Measurements from ENCODE around the gene C20orf144. TPM values are rescaled to one million over a fixed set of nuclear protein-coding genes. Genes with fewer than 3 reads are reported as not detected.
"Not testable (repeated sequence)": the region's sequence is repeated elsewhere in the genome, so short reads cannot be mapped to it uniquely, and the experiment has no call there.

C20orf144 gene
- polyA plus RNA-seq, 1 donor, result 0.12 TPM

DNA sequence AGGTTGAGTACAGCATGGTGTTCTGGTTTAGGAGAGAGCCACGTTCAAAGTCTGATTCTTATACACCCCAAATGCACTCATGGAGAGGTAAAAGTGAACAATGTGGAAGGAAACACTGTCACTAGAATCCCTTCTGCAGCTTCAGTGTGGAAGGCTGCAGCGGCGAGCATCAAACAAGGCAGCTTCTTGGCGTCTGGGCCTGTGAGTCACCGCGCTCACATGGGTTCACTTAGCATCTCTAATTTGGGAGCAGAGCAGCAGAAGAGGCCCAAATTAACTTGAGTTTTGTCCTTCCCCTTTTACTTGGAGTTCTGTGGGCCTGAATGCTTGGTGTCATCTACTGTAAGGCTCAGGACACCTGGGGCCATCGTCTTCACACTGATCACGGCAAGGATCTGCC lies 35.0 kb downstream of the C20orf144 start:
- DNase-seq, result peak; percentile 74

DNA sequence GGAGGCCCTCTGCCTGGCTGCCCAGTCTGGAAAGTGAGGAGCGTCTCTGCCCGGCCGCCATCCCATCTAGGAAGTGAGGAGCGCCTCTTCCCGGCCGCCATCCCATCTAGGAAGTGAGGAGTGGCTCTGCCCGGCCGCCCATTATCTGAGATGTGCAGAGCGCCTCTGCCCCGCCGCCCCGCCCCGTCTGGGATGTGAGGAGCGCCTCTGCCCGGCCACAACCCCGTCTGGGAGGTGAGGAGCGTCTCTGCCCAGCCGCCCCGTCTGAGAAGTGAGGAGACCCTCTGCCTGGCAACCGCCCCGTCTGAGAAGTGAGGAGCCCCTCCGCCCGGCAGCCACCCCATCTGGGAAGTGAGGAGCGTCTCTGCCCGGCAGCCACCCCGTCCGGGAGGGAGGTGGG lies 36.8 kb downstream of the C20orf144 start:
- not testable (repeated sequence) for DNase-seq

DNA sequence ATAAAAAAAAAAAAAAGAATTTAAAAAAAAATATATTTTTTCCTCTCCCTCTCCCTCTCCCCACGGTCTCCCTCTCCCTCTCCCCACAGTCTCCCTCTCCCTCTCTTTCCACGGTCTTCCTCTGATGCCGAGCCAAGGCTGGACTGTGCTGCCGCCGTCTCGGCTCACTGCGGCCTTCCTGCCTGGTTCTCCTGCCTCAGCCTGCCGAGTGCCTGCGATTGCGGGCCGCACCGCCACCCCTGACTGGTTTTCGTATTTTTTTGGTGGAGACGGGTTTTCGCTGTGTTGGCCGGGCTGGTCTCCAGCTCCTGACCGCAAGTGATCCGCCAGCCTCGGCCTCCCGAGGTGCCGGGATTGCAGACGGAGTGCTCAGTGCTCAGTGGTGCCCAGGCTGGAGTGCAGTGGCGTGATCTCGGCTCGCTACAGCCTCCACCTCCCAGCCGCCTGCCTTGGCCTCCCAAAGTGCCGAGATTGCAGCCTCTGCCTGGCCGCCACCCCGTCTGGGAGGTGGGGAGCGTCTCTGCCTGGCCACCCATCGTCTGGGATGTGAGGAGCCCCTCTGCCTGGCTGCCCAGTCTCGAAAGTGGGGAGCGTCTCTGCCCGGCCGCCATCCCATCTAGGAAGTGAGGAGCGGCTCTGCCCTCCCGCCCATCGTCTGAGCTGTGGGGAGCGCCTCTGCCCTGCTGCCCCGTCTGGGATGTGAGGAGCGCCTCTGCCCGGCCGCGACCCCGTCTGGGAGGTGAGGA lies 38.7 kb downstream of the C20orf144 start:
- DNase-seq, result not testable (repeated sequence)

DNA sequence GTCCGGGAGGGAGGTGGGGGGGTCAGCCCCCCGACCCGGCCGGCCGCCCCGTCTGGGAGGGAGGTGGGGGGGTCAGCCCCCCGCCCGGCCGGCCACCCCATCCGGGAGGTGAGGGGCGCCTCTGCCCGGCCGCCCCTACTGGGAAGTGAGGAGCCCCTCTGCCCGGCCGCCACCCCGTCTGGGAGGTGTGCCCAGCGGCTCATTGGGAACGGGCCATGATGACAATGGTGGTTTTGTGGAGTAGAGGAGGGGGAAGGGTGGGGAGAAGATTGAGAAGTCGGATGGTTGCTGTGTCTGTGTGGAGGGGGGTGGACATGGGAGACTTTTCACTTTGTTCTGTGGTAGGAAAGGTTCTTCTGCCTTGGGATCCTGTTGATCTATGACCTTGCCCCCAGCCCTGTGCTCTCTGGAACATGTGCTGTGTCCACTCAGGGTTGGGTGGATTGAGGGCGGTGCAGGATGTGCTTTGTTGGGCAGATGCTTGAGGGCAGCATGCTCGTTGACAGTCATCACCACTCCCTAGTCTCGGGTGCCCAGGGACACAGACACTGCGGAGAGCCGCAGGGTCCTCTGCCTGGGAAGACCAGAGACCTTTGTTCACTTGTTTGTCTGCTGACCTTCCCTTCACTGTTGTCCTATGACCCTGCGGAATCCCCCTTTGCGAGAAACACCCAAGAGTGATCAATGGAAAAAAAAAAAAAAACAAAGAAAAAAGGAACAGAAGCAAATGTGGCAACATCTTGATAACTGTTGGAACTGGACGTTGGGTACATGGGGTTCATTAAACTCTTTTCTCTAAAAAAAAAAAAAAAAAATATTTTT lies 39.7 kb downstream of the C20orf144 start:
- no peak for DNase-seq

DNA sequence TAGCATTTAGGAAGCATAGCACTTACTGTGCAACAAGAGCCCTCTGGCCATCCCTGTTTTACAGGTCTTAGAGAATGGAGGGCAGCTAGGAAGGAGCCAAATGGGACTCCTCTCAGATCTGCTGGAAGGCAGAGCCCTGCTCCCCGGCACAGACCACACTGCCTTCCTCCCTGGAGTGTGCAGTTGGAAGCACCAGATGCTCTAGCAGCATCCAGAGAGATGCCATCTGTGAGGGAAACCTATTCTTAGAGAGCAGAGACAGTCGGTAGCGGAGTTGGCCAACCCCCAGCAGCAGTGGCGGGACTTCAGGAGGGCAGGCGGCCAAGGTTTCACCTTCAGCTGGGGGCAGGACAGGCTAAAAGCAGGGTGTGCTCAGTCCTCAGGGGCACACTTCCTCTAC lies 40.7 kb downstream of the C20orf144 start:
- no peak for DNase-seq

DNA sequence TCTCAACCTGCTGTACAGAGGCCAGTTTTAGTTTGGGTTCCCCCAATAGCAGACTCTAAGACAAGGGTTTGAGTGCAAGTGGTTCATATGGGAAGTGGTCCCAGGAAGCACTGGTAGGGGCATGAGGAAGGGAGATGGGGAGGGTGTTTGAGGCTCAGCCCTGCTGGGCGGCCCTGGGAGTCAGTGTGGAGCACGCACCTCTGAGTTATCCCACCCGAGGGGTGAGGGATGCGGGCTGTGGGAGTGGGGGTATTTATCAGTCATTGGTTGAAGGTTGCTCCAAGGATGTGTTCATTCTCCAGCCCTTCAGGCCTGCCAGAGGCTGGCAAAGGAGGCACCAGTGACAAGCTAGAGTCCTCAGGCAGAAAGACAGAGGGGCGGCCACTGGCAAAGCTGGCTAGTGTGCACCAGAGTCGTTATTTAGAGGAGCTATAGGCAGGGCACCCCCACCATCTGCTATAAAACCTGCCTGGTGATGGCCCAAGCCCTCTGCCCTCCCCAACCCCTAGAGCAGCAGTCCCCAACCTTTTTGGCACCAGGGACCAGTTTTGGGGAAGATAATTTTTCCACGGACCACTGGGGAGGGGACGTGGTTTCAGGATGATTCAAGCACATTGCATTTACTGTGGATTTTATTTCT lies 41.5 kb downstream of the C20orf144 start:
- no peak for DNase-seq

DNA sequence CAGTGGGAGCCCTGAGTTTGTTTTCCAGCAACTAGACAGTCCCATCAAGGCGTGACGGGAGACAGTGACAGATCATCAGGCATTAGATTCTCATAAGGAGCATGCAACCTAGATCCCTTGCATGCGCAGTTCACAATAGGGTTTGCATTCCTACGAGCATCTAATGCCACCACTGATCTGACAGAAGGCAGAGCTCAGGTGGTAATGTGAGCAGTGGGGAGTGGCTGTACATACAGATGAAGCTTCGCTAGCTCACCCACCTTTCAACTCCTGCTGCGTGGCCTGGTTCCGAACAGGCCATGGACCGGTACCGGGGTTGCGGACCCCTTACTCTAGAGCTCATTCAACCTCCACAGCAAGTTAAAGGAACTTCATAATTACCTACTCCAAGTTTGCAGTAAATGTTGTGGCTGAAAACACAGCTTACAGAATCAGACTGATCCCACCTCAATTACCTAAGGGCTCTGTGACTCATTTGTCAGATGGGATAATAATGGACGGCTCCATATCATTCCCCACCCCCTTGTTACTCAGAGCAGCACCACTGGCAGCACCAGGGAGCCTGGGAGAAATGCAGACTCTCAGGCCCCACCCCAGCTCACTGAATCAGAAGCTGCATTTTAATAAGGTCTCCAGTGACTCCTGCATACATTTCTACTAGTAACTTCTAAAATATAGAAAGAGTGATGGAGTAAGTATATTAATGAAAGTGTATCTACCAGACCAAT lies 42.2 kb downstream of the C20orf144 start:
- no peak for DNase-seq

DNA sequence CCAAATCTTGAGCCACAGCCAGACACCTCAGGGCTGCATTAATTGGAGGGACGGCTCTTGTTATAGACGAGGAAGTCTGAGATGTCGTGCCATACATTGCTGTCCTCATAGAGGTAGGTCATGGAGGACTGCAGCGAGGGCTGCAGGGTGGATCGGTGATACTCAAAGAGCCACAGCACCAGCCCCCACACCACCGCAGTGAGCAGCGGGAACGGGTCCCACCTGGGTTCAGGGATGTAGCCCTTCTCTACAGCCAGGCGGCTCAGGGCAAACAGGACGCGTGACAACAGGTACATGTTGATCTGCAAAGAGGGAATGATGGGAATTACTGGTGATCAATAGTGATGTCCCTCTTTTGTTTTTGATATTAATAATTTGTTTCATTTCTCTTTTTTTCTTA lies 45.5 kb downstream of the C20orf144 start:
- DNase-seq, result no peak

DNA sequence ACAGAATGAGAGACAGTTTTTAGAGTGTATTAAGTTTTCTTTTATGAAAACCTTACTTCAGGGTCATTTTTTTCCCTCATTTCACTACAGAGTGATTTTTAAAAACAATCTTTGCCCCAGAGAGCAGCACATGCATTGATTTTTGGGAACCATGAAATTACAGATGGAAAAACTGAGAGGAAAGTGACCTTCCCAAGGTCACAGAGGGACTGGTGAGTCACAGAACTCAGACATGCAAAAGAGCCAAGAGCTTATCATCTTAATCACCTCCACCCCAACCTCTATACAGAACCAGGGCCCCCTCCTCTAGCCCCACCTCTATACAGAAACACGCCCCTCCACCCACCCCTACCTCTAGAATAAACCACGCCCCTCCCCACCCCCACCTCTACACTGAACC lies 47.3 kb downstream of the C20orf144 start:
- DNase-seq, result no peak

DNA sequence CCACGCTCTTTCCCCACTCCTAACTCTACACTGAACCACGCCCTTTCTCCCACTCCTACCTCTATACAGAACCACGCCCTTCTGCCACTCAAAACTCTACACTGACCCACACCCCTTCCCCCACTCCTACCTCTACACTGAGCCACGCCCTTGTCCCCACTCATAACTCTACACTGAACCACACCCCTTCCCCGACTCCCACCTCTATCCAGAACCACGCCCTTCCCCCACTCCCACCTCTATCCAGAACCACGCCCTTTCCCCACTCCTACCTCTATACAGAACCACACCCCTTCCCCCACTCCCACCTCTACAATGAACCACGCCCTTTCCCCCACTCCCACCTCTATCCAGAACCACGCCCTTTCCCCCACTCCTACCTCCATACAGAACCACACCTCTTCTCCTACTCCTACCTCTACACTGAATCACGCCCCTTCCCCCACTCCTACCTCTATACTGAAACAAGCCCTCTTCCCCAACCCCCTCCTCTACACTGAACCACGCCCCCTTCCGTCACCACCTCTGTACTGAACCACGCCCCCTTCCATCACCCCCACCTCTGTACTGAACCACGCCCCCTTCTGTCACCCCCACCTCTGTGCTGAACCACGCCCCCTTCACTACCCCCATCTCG lies 47.9 kb downstream of the C20orf144 start:
- DNase-seq, result no peak

DNA sequence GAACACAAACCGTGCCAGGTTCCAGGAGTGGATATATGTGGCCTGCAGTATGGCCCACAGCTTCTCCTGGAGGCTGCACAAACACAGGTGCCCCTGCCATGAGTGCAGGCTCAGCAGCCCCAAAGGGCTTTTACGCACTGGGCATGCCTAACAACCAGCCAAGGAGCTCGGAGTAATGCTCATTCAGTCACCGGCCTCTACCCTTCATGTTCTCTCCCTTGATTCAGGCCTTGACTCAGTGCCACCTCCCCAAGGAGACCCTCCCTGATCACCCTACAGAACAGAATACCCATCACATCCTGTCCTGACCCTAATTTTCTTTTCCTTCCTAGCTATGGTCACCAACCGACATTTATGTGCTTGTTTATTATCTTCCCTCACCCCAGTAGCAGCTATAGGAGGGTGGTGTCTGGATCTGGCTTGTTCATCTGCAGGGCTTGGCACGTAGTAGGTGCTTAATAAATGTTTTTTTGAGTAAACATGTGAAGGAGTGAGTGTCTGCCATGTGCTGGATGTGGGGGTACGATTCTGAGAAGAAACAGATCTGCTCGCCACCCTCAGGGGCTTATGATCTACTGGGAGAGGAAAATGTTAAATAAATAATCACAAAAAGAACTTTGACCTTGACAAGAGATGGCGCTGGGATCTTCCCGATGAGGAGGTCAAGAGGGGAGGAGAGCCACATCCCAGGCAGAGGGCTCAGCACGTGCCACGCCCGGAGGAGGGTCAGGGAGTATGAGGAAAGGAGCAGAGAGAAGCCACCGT lies 48.7 kb downstream of the C20orf144 start:
- DNase-seq, result no peak

DNA sequence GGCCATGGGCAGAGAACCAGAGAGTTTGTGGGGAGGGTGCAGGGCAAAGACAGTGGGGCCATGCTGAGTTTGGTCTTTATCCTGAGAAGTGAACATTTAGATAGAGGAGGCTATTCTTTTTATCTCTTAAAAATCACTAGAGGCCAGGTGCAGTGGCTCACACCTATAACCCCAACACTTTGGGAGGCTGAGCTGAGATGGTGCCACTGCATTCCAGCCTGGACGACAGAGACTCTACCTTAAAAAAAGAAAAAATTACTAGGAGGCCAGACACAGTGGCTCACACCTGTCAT lies 49.3 kb downstream of the C20orf144 start:
- DNase-seq, result no peak

Other genes starting within 250 kb of the C20orf144 start
- 36.6 TPM for gene SNTA1, start 218.6 kb upstream of the C20orf144 start, polyA plus RNA-seq (ENCODE audit: insufficient read length)
- 17.7 TPM for gene CBFA2T2, start 172.2 kb upstream of the C20orf144 start, polyA plus RNA-seq (ENCODE audit: insufficient read length)
- 0.46 TPM for gene ACTL10, start 4.6 kb downstream of the C20orf144 start, polyA plus RNA-seq (ENCODE audit: insufficient read length)
- gene NECAB3, start 12.1 kb downstream of the C20orf144 start, polyA plus RNA-seq (ENCODE audit: insufficient read length), result 32.1 TPM
- gene E2F1, start 24.1 kb downstream of the C20orf144 start, polyA plus RNA-seq (ENCODE audit: insufficient read length), result 10.2 TPM
- gene PXMP4, start 58.0 kb downstream of the C20orf144 start, polyA plus RNA-seq (ENCODE audit: insufficient read length), result 11.1 TPM
- 3.6 TPM for gene ZNF341, start 69.7 kb downstream of the C20orf144 start, polyA plus RNA-seq (ENCODE audit: insufficient read length)
- 69.6 TPM for gene CHMP4B, start 149.0 kb downstream of the C20orf144 start, polyA plus RNA-seq (ENCODE audit: insufficient read length)